Neutrophil (primary cell): ENCODE data around the gene PCGF2.
A peak's percentile ranks its signal among the peaks of the same experiment; 100 is the strongest.
"Not testable (repeated sequence)": the region's sequence is repeated elsewhere in the genome, so short reads cannot be mapped to it uniquely, and the experiment has no call there.

Source experiments
- H3K27ac ChIP-seq: fragments of 200-600 bp; sonication (generic); 2 replicates; pipeline ENCODE4 v1.5.1; 2016; ENCODE audit warnings: mild to moderate bottlenecking, moderate library complexity
- H3K27me3 ChIP-seq: fragments of 200-600 bp; sonication (generic); 2 replicates; pipeline ENCODE4 v1.6.0; 2016; ENCODE audit warnings: mild to moderate bottlenecking
- H3K36me3 ChIP-seq: fragments of 200-600 bp; sonication (generic); 2 replicates; pipeline ENCODE4 v1.5.1; 2017
- H3K4me1 ChIP-seq, 2 experiments: fragments of 200-600 bp in 1 of 2; sonication (generic) in 1 of 2; 1 replicate in 1 of 2; 2 replicates in 1 of 2; pipeline versions ENCODE4 v1.5.1 to v1.6.1; 2013 to 2016; ENCODE audit warnings: low read depth in 1 of 2, low read length in 1 of 2, mild to moderate bottlenecking in 1 of 2, moderate library complexity in 1 of 2; ENCODE audit not compliant: control insufficient read depth in 1 of 2, insufficient read depth in 1 of 2
- H3K4me3 ChIP-seq, 2 experiments: fragments of 200-600 bp in 1 of 2; sonication (generic) in 1 of 2; 1 replicate in 1 of 2; 2 replicates in 1 of 2; pipeline ENCODE4 v1.5.1; 2013 to 2016; ENCODE audit warnings: low read depth in 1 of 2, low read length in 1 of 2, mild to moderate bottlenecking in 1 of 2, moderate library complexity in 1 of 2
- H3K9me3 ChIP-seq: fragments of 200-600 bp; sonication (generic); 2 replicates; pipeline ENCODE4 v1.5.1; 2016
- CTCF ChIP-seq: fragments of 200-600 bp; sonication (generic); IDR thresholded peaks from 2 replicates; pipeline ENCODE4 v1.5.1; 2016; ENCODE audit warnings: antibody characterized with exemption

PCGF2 gene

GRCh38 chr17:38729886-38730525, 18.1 kb downstream of the PCGF2 start, which contains the start of gene CISD3:
TSS of gene CISD3 (plus strand) at chr17:38730341. CDS start at chr17:38730359, 18 bp downstream.
- Histone ChIP-seq H3K36me3 (peaks cover 4% of the 10 kb centered on the region), H3K4me1 (peaks cover 36 to 39% of the 10 kb centered on the region in 2 experiments), H3K27me3 (no peaks in the 10 kb centered on the region), H3K27ac (peak within 1 kb of the TSS; percentile 91), H3K4me3 (peak within 1 kb of the TSS; percentile 71 to 72), H3K9me3 (no peaks in the 10 kb centered on the region)
- TF ChIP-seq CTCF, result peak; percentile 92

GRCh38 chr17:38729368-38729885, 18.7 kb downstream of the PCGF2 start:
- peak overlapping the region; percentile 71 to 72 for H3K4me3 ChIP-seq
- peak overlapping the region; percentile 91 for H3K27ac ChIP-seq
- peaks cover 36 to 39% of the 10 kb centered on the region in 2 experiments for H3K4me1 ChIP-seq
- no peaks in the 10 kb centered on the region for H3K27me3 ChIP-seq
- TF ChIP-seq CTCF, result no peak
- no peaks in the 10 kb centered on the region for H3K9me3 ChIP-seq
- peaks cover 10% of the 10 kb centered on the region for H3K36me3 ChIP-seq

- Histone ChIP-seq H3K27ac (peak overlapping the region; percentile 91), H3K4me3 (peak overlapping the region; percentile 71 to 72), H3K4me1 (peaks cover 36 to 39% of the 10 kb centered on the region in 2 experiments), H3K36me3 (peaks cover 13% of the 10 kb centered on the region), H3K9me3 (no peaks in the 10 kb centered on the region), H3K27me3 (no peaks in the 10 kb centered on the region)
- TF ChIP-seq CTCF, result no peak
Measured at GRCh38 chr17:38728290-38728831, 19.8 kb downstream of the PCGF2 start.

- peak overlapping the region; percentile 91 for H3K27ac ChIP-seq
- no peak for TF ChIP-seq CTCF
- H3K27me3 ChIP-seq, result no peaks in the 10 kb centered on the region
- no peaks in the 10 kb centered on the region for H3K9me3 ChIP-seq
- H3K36me3 ChIP-seq, result peaks cover 15% of the 10 kb centered on the region
- peaks cover 36 to 39% of the 10 kb centered on the region in 2 experiments for H3K4me1 ChIP-seq
- peak overlapping the region; percentile 71 to 72 for H3K4me3 ChIP-seq
Measured at GRCh38 chr17:38727736-38728135, 20.4 kb downstream of the PCGF2 start.

- not testable (repeated sequence) for H3K27ac ChIP-seq
Measured at GRCh38 chr17:38726145-38726544, 22.0 kb downstream of the PCGF2 start.

GRCh38 chr17:38725066-38725465, 23.1 kb downstream of the PCGF2 start:
- Histone ChIP-seq H3K4me3 (no peak overlapping the region), H3K4me1 (peaks cover 29% of the 10 kb centered on the region in 2 experiments), H3K9me3 (no peaks in the 10 kb centered on the region), H3K27me3 (no peaks in the 10 kb centered on the region), H3K27ac (no peak overlapping the region), H3K36me3 (peaks cover 42% of the 10 kb centered on the region)
- TF ChIP-seq CTCF, result no peak

More at GRCh38 chr17:38726145-38726544, 22.0 kb downstream of the PCGF2 start:
- not testable (repeated sequence) for H3K27me3 ChIP-seq, H3K9me3 ChIP-seq, H3K4me3 ChIP-seq
- Histone ChIP-seq H3K4me1 (peaks cover 36% of the 10 kb centered on the region in 2 experiments), H3K36me3 (peaks cover 31% of the 10 kb centered on the region)
